IMR-90 (cell line): ENCODE measurements around the gene NRXN2. TPM values are rescaled to one million over a fixed set of nuclear protein-coding genes. Genes with fewer than 3 reads are reported as not detected.

Experiments
- ATAC-seq: fragments of 200-7000 bp; cut with Tn5 transposase; 2 replicates; pipeline ENCODE4 v1.9.1; 2020; ENCODE audit warnings: low read depth, mild to moderate bottlenecking, moderate library complexity
- BruUV-seq: library from RNA; stranded (reverse); fragments of 400-500 nt; replicated peaks from 2 replicates; lab custom pipeline; 2021; lab: Mats Ljungman, UMichigan
- CTCF ChIA-PET: fragments of 300-600 bp; formaldehyde crosslinking; extraction: SDS; loops from one replicate; lab custom pipeline; 2021; ENCODE audit warnings: antibody characterized with exemption; lab: Yijun Ruan, JAX
- POLR2A ChIA-PET: fragments of 300-600 bp; sonication (Branson Sonifier 250); formaldehyde crosslinking; loops from one replicate; lab custom pipeline; 2022; ENCODE audit warnings: antibody characterized with exemption; ENCODE audit not compliant: unreplicated experiment; lab: Charles Lee
- DNase-seq: peaks from one replicate; pipeline ENCODE4 v3.0.0; 2013
- H2AFZ ChIP-seq: replicated peaks from 2 replicates; pipeline ENCODE3; 2013; ENCODE audit warnings: low read length, mild to moderate bottlenecking; ENCODE audit not compliant: poor library complexity
- H2AK5ac ChIP-seq: 2 replicates; pipeline ENCODE4 v1.6.1; 2013; ENCODE audit warnings: low read depth, low read length, inconsistent platforms
- H2AK9ac ChIP-seq: replicated peaks from 2 replicates; pipeline ENCODE3; 2013; ENCODE audit warnings: mild to moderate bottlenecking, low read depth, low read length, moderate library complexity; ENCODE audit not compliant: poor library complexity
- H2BK120ac ChIP-seq: 2 replicates; pipeline ENCODE4 v1.6.1; 2013; ENCODE audit warnings: low read depth, low read length, inconsistent platforms
- H2BK15ac ChIP-seq: 3 replicates; pipeline ENCODE4 v1.6.1; 2013; ENCODE audit warnings: low read depth, low read length, inconsistent platforms
- H2BK20ac ChIP-seq: 2 replicates; pipeline ENCODE4 v1.6.1; 2013; ENCODE audit warnings: low read depth, mild to moderate bottlenecking, inconsistent platforms, low read length, moderate library complexity
- H2BK5ac ChIP-seq: 2 replicates; pipeline ENCODE4 v1.6.1; 2013; ENCODE audit warnings: mild to moderate bottlenecking, low read depth, low read length, inconsistent platforms; ENCODE audit not compliant: poor library complexity, severe bottlenecking
- H3K14ac ChIP-seq: replicated peaks from 2 replicates; pipeline ENCODE4 v1.6.1; 2013; ENCODE audit warnings: low read depth, low read length, inconsistent platforms
- H3K18ac ChIP-seq: 2 replicates; pipeline ENCODE4 v1.6.1; 2013; ENCODE audit warnings: low read depth, low read length, control low read depth
- H3K23ac ChIP-seq: 2 replicates; pipeline ENCODE4 v1.6.1; 2013; ENCODE audit warnings: low read depth, low read length, inconsistent platforms
- H3K27ac ChIP-seq: 2 replicates; pipeline ENCODE4 v1.5.1; 2013; ENCODE audit warnings: mild to moderate bottlenecking, control low read depth, low read length; ENCODE audit not compliant: insufficient read depth
- H3K27me3 ChIP-seq: 2 replicates; pipeline ENCODE4 v1.6.1; 2013; ENCODE audit warnings: low read length; ENCODE audit not compliant: control insufficient read depth, insufficient read depth
- H3K36me3 ChIP-seq: 2 replicates; pipeline ENCODE4 v1.6.1; 2013; ENCODE audit warnings: low read length, mixed read lengths; ENCODE audit not compliant: control insufficient read depth, insufficient read depth
- H3K4ac ChIP-seq: 2 replicates; pipeline ENCODE4 v1.6.1; 2013; ENCODE audit warnings: low read depth, low read length, inconsistent platforms
- H3K4me1 ChIP-seq: 2 replicates; pipeline ENCODE4 v1.6.1; 2013; ENCODE audit warnings: low read length, mixed read lengths; ENCODE audit not compliant: control insufficient read depth, insufficient read depth
- H3K4me2 ChIP-seq: 2 replicates; pipeline ENCODE4 v1.6.1; 2013; ENCODE audit warnings: low read depth, mild to moderate bottlenecking, control low read depth, low read length, moderate library complexity
- H3K4me3 ChIP-seq: 2 replicates; pipeline ENCODE4 v1.5.1; 2013; ENCODE audit warnings: low read depth, mild to moderate bottlenecking, control low read depth, low read length, moderate library complexity; ENCODE audit not compliant: insufficient read depth
- H3K56ac ChIP-seq: 2 replicates; pipeline ENCODE4 v1.6.1; 2013; ENCODE audit warnings: low read length, inconsistent platforms; ENCODE audit not compliant: insufficient read depth; ENCODE audit errors: extremely low read depth
- H3K79me1 ChIP-seq, 2 experiments: 2 replicates each; pipeline ENCODE4 v1.6.1; 2013; ENCODE audit warnings: low read length in 2 of 2, inconsistent platforms in 1 of 2, low read depth in 1 of 2
- H3K9ac ChIP-seq: 2 replicates; pipeline ENCODE4 v1.6.1; 2013; ENCODE audit warnings: low read depth, low read length, control low read depth
- H3K9me1 ChIP-seq: 2 replicates; pipeline ENCODE4 v1.6.1; 2013; ENCODE audit warnings: low read length, inconsistent platforms; ENCODE audit not compliant: insufficient read depth
- H3K9me3 ChIP-seq: 2 replicates; pipeline ENCODE4 v1.6.1; 2013; ENCODE audit warnings: low read length; ENCODE audit not compliant: control insufficient read depth, insufficient read depth
- H4K20me1 ChIP-seq: 2 replicates; pipeline ENCODE4 v1.6.1; 2013; ENCODE audit warnings: low read length, inconsistent platforms; ENCODE audit not compliant: insufficient read depth
- H4K5ac ChIP-seq: 2 replicates; pipeline ENCODE4 v1.6.1; 2013; ENCODE audit warnings: mild to moderate bottlenecking, low read depth, low read length, control low read depth
- H4K8ac ChIP-seq, 2 experiments: 2 replicates each; pipeline ENCODE4 v1.6.1; 2013; ENCODE audit warnings: low read depth in 2 of 2, low read length in 2 of 2, control low read depth in 1 of 2, inconsistent platforms in 1 of 2
- H4K91ac ChIP-seq: 2 replicates; pipeline ENCODE4 v1.6.1; 2013; ENCODE audit warnings: low read depth, low read length, inconsistent platforms; ENCODE audit not compliant: insufficient read depth
- BHLHE40 ChIP-seq: fragments of 150-350 bp; IDR thresholded peaks from 2 replicates; pipeline ENCODE4 v1.6.1; 2016; ENCODE audit warnings: mild to moderate bottlenecking, low read depth, low read length
- CEBPB ChIP-seq: IDR thresholded peaks from 2 replicates; pipeline ENCODE4 v1.6.1; 2012; ENCODE audit warnings: low read depth, low read length, improper control_type of control experiment
- CHD1 ChIP-seq: IDR thresholded peaks from 2 replicates; pipeline ENCODE4 v1.6.1; 2012; ENCODE audit warnings: low read depth, low read length, improper control_type of control experiment
- FOS ChIP-seq: fragments of 150-350 bp; IDR thresholded peaks from 2 replicates; pipeline ENCODE4 v1.6.1; 2016; ENCODE audit warnings: low read depth, low read length
- MAFK ChIP-seq: IDR thresholded peaks from 2 replicates; pipeline ENCODE4 v1.6.1; 2012; ENCODE audit warnings: low read depth, low read length, improper control_type of control experiment
- MAZ ChIP-seq: IDR thresholded peaks from 2 replicates; pipeline ENCODE4 v1.6.1; 2012; ENCODE audit warnings: low read depth, mild to moderate bottlenecking, low read length, improper control_type of control experiment, moderate library complexity, borderline replicate concordance
- MXI1 ChIP-seq: IDR thresholded peaks from 2 replicates; pipeline ENCODE4 v1.6.1; 2012; ENCODE audit warnings: low read depth, mild to moderate bottlenecking, low read length, moderate library complexity, borderline replicate concordance
- NFE2L2 ChIP-seq: fragments of 150-350 bp; IDR thresholded peaks from 2 replicates; pipeline ENCODE4 v1.6.1; 2016; ENCODE audit warnings: low read depth, mild to moderate bottlenecking, low read length
- POLR2A ChIP-seq: IDR thresholded peaks from 2 replicates; pipeline ENCODE4 v1.6.1; 2012; ENCODE audit warnings: mild to moderate bottlenecking, low read depth, low read length
- RAD21 ChIP-seq: IDR thresholded peaks from 2 replicates; pipeline ENCODE4 v1.6.1; 2012; ENCODE audit warnings: low read length, improper control_type of control experiment
- RCOR1 ChIP-seq: IDR thresholded peaks from 2 replicates; pipeline ENCODE4 v1.6.1; 2012; ENCODE audit warnings: mild to moderate bottlenecking, low read length, improper control_type of control experiment; ENCODE audit not compliant: insufficient replicate concordance
- RFX5 ChIP-seq: IDR thresholded peaks from 2 replicates; pipeline ENCODE4 v1.8.0; 2012; ENCODE audit warnings: low read depth, mild to moderate bottlenecking, low read length, moderate library complexity
- SMC3 ChIP-seq: fragments of 150-350 bp; IDR thresholded peaks from 2 replicates; pipeline ENCODE4 v1.6.1; 2016; ENCODE audit warnings: low read depth, mild to moderate bottlenecking, antibody characterized with exemption, low read length, moderate library complexity
- USF2 ChIP-seq: fragments of 150-350 bp; IDR thresholded peaks from 2 replicates; pipeline ENCODE4 v1.6.1; 2017; ENCODE audit warnings: mild to moderate bottlenecking, antibody characterized with exemption, low read length, low read depth
- WGBS, 2 experiments: methylation state at CpG; one replicate each; pipeline versions ENCODE4 v1.1.5 to v1.1.7; 2013; ENCODE audit warnings: missing lambda C conversion rate in 2 of 2; ENCODE audit not compliant: insufficient read length in 1 of 2; ENCODE audit errors: extremely low coverage in 2 of 2; 5-methylcytosine and 5-hydroxymethylcytosine counted together
- dilution Hi-C: fragments of 300-500 bp; cut with HindIII; formaldehyde crosslinking; loops from one replicate; pipeline ENCODE4 v1.14.3; 2018; ENCODE audit warnings: low sequenced_read_pairs; ENCODE audit not compliant: unreplicated experiment
- in situ Hi-C: fragments of 300-500 bp; cut with MboI; formaldehyde crosslinking; loops from 3 replicates; pipeline ENCODE4 v1.14.3; 2019; ENCODE audit warnings: low sequenced_read_pairs, inconsistent platforms, mixed read lengths
- intact Hi-C: fragments of 100-400 bp; cut with micrococcal nuclease; formaldehyde crosslinking; loops from 2 replicates; pipeline ENCODE4 v1.10.0; 2022
- polyA plus RNA-seq, 3 experiments: library from polyadenylated mRNA; depleted of rRNA; stranded (reverse); fragments of >200 nt; gene quantifications; 2 replicates each; pipeline ENCODE4 v1.2.3, GENCODE V29; 2012; ENCODE audit warnings: low replicate concordance in 1 of 3
- total RNA-seq: library from RNA; depleted of rRNA; stranded (reverse); fragments of >200 nt; gene quantifications from 2 replicates; pipeline ENCODE4 v1.2.3, GENCODE V29; 2012
- TF ChIP-seq, protein P1 (sequence below): conservative IDR thresholded peaks from 2 replicates; pipeline ENCODE4 v1.5.1; 2012; ENCODE audit warnings: mild to moderate bottlenecking, low read depth, low read length, improper control_type of control experiment
- TF ChIP-seq, protein P2 (sequence below): fragments of 150-350 bp; IDR thresholded peaks from 2 replicates; pipeline ENCODE4 v1.6.1; 2016; ENCODE audit warnings: low read depth, mild to moderate bottlenecking, low read length, moderate library complexity, borderline replicate concordance

NRXN2 gene
- total and polyA plus RNA-seq, 2 of the 4 experiments (the other 2 are of a cell fraction) = 0.18 to 0.22 TPM

- no peak overlapping the region for H2BK20ac ChIP-seq
- 57% methylated on average over 3 of the region's 7 CpGs; no CpG with 5 or more reads in 1 of the 2 experiments for WGBS, 2 experiments
- peaks cover 39% of the 10 kb centered on the region for H3K36me3 ChIP-seq
- H3K9me1 ChIP-seq = peaks cover 18% of the 10 kb centered on the region; the same call in 1 of the 2 replicates
- H4K8ac ChIP-seq = no peak overlapping the region
- in situ Hi-C loops = no loop called here
- dilution Hi-C loops = no loop called here
- no peak overlapping the region for H2BK120ac ChIP-seq
- ATAC-seq = no peak
- H4K20me1 ChIP-seq = peaks cover 35% of the 10 kb centered on the region
- H2BK5ac ChIP-seq = no peak overlapping the region
- DNase-seq = no peak
- H3K18ac ChIP-seq = no peak overlapping the region
- intact Hi-C loops = no loop called here
- H3K9ac ChIP-seq = no peak overlapping the region
- peaks cover 18% of the 10 kb centered on the region for H3K4me1 ChIP-seq
- H3K4me3 ChIP-seq = no peak overlapping the region
- no peak overlapping the region for H3K14ac ChIP-seq
- no peak overlapping the region for H3K23ac ChIP-seq
- H2AK9ac ChIP-seq = no peak overlapping the region
- H2AK5ac ChIP-seq = no peak overlapping the region
- no peak overlapping the region for H4K5ac ChIP-seq
- H3K79me1 ChIP-seq = peaks cover 10 to 39% of the 10 kb centered on the region in 2 experiments; a peak in 3 of 4 replicates
- H3K4ac ChIP-seq = no peak overlapping the region
- no peak overlapping the region for H3K27ac ChIP-seq
- H3K4me2 ChIP-seq = no peak overlapping the region
- H3K56ac ChIP-seq = no peak overlapping the region
- no peak overlapping the region for H2AFZ ChIP-seq
- H4K91ac ChIP-seq = no peak overlapping the region
- CTCF ChIA-PET = no interaction called here
- TF ChIP-seq RCOR1 (no peak), NFE2L2 (no peak), RFX5 (no peak), BHLHE40 (no peak), CHD1 (no peak), POLR2A (no peak), FOS (no peak), RAD21 (no peak), CEBPB (no peak), MAFK (no peak), MAZ (no peak), USF2 (no peak), MXI1 (no peak), SMC3 (no peak)
- TF ChIP-seq, protein P1, sequence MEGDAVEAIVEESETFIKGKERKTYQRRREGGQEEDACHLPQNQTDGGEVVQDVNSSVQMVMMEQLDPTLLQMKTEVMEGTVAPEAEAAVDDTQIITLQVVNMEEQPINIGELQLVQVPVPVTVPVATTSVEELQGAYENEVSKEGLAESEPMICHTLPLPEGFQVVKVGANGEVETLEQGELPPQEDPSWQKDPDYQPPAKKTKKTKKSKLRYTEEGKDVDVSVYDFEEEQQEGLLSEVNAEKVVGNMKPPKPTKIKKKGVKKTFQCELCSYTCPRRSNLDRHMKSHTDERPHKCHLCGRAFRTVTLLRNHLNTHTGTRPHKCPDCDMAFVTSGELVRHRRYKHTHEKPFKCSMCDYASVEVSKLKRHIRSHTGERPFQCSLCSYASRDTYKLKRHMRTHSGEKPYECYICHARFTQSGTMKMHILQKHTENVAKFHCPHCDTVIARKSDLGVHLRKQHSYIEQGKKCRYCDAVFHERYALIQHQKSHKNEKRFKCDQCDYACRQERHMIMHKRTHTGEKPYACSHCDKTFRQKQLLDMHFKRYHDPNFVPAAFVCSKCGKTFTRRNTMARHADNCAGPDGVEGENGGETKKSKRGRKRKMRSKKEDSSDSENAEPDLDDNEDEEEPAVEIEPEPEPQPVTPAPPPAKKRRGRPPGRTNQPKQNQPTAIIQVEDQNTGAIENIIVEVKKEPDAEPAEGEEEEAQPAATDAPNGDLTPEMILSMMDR = no peak
- TF ChIP-seq, protein P2, sequence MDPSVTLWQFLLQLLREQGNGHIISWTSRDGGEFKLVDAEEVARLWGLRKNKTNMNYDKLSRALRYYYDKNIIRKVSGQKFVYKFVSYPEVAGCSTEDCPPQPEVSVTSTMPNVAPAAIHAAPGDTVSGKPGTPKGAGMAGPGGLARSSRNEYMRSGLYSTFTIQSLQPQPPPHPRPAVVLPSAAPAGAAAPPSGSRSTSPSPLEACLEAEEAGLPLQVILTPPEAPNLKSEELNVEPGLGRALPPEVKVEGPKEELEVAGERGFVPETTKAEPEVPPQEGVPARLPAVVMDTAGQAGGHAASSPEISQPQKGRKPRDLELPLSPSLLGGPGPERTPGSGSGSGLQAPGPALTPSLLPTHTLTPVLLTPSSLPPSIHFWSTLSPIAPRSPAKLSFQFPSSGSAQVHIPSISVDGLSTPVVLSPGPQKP = no peak
- H2BK15ac ChIP-seq = no peak overlapping the region
- POLR2A ChIA-PET = interaction anchor here (0.6 kb wide), 1 partner anchor 743 kb away, joined by 3 read pairs; no protein-coding TSS in a partner anchor
- no TSS peak for BruUV-seq
- no peaks in the 10 kb centered on the region for H3K27me3 ChIP-seq
- H3K9me3 ChIP-seq = no peaks in the 10 kb centered on the region
These were observed 37.9 kb upstream of the NRXN2 start for GRCh38 chr11:64760759-64761420.
